ENCODE results near the gene SCN4B. TPM values are rescaled to one million over a fixed set of nuclear protein-coding genes. Genes with fewer than 3 reads are reported as not detected.
A peak's percentile ranks its signal among the peaks of the same experiment; 100 is the strongest.
"Not testable (repeated sequence)": the region's sequence is repeated elsewhere in the genome, so short reads cannot be mapped to it uniquely, and the experiment has no call there.

SCN4B gene
- total and polyA plus RNA-seq, 8 donors, result 0.61 to 2.9 (median 1.0) TPM

GRCh38 chr11:118186346-118187107 lies 33.9 kb upstream of the SCN4B start:
- no peaks in the 10 kb centered on the region for H3K36me3 ChIP-seq
- H3K4me1 ChIP-seq, result no peaks in the 10 kb centered on the region
- no peak overlapping the region for H3K4me3 ChIP-seq
- WGBS, 2 donors, result 24 to 50% methylated on average over 6 of the region's 6 CpGs
- H3K27ac ChIP-seq, result no peak overlapping the region
- FAIRE-seq (no peak), DNase-seq (no peak), ATAC-seq (peak in 1 of 4 donors; percentile 17)
- no peaks in the 10 kb centered on the region for H3K27me3 ChIP-seq
- intact Hi-C loops (cut with DNase I), result no loop called here
- H3K9me3 ChIP-seq, result no peaks in the 10 kb centered on the region
- no peak for TF ChIP-seq CTCF (IDR thresholded peaks at IDR 0.05)

- no peaks in the 10 kb centered on the region for H3K4me1 ChIP-seq
- no peak for TF ChIP-seq CTCF (IDR thresholded peaks at IDR 0.05)
- H3K9me3 ChIP-seq, result no peaks in the 10 kb centered on the region
- no peaks in the 10 kb centered on the region for H3K36me3 ChIP-seq
- ATAC-seq (peak in 1 of 4 donors; percentile 64), DNase-seq (no peak), FAIRE-seq (no peak)
- no peak overlapping the region for H3K4me3 ChIP-seq
- intact Hi-C loops (cut with DNase I), result no loop called here
- WGBS, 2 donors, result 91 to 93% methylated on average over 11 to 12 of the region's 12 CpGs
- H3K27me3 ChIP-seq, result no peaks in the 10 kb centered on the region
- H3K27ac ChIP-seq, result no peak overlapping the region
These were observed 32.4 kb upstream of the SCN4B start for GRCh38 chr11:118184784-118185579.

GRCh38 chr11:118183691-118184090 lies 31.1 kb upstream of the SCN4B start:
- WGBS, 2 donors, result 76 to 88% methylated on average over 5 of the region's 5 CpGs
- ATAC-seq; DNase-seq; H3K4me1 ChIP-seq; FAIRE-seq; intact Hi-C loops (cut with DNase I); H3K36me3 ChIP-seq; H3K27ac ChIP-seq; H3K4me3 ChIP-seq; H3K9me3 ChIP-seq; H3K27me3 ChIP-seq: not testable (repeated sequence)

GRCh38 chr11:118180300-118180703 lies 27.7 kb upstream of the SCN4B start:
- DNase-seq (peak in 1 of 6 donors; percentile 18), ATAC-seq (peak in 2 of 4 donors; percentile 62 to 70), FAIRE-seq (no peak)
- no peak for TF ChIP-seq CTCF (IDR thresholded peaks at IDR 0.05)
- H3K4me1 ChIP-seq, result no peaks in the 10 kb centered on the region
- no peak overlapping the region for H3K27ac ChIP-seq
- H3K36me3 ChIP-seq, result no peaks in the 10 kb centered on the region
- H3K9me3 ChIP-seq, result no peaks in the 10 kb centered on the region
- 62 to 81% methylated on average over 11 of the region's 11 CpGs for WGBS, 2 donors
- no peak overlapping the region for H3K4me3 ChIP-seq
- intact Hi-C loops (cut with DNase I), result no loop called here
- no peaks in the 10 kb centered on the region for H3K27me3 ChIP-seq

GRCh38 chr11:118176778-118177134 lies 24.1 kb upstream of the SCN4B start:
- TF ChIP-seq CTCF (IDR thresholded peaks at IDR 0.05), result no peak
- no peaks in the 10 kb centered on the region for H3K9me3 ChIP-seq
- WGBS, 2 donors, result 78 to 85% methylated on average over 4 of the region's 4 CpGs
- H3K27ac ChIP-seq, result no peak overlapping the region
- no peak for ATAC-seq
- no peaks in the 10 kb centered on the region for H3K27me3 ChIP-seq
- no peak overlapping the region for H3K4me3 ChIP-seq
- no peak for FAIRE-seq
- DNase-seq, result no peak
- intact Hi-C loops (cut with DNase I), result no loop called here
- no peaks in the 10 kb centered on the region for H3K36me3 ChIP-seq
- H3K4me1 ChIP-seq, result no peaks in the 10 kb centered on the region
